ENCODE results near the gene ENOX1.

DNA sequence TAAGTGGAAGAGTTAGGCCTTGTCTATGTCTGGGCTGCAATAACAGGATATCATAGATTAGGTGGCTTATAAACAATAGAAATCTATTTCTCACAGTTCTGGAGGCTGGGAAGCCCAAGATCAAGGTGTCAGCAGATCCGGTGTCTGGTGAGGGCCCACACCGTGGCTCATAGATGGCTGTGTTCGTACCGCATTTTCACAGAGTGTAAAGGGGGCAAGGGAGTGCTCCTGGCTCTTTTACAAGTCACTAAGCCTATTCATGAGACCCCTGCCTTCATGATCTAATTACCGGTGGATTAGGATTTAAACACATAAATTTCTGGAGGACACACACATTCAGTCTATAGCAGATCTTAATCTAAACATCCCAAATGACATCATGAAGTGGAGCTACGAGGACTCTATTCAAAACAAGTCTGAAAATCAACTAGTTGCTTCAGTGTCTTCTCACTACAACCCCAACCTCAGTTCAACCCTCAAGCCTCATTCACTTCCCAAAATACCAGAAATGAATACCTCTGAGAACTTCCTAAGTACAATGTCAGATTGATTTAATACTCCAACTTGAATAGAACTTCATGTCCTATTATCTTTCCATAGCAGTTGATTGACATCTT, 23.5 kb downstream of the ENOX1 start:
- TF ChIP-seq, protein P1, sequence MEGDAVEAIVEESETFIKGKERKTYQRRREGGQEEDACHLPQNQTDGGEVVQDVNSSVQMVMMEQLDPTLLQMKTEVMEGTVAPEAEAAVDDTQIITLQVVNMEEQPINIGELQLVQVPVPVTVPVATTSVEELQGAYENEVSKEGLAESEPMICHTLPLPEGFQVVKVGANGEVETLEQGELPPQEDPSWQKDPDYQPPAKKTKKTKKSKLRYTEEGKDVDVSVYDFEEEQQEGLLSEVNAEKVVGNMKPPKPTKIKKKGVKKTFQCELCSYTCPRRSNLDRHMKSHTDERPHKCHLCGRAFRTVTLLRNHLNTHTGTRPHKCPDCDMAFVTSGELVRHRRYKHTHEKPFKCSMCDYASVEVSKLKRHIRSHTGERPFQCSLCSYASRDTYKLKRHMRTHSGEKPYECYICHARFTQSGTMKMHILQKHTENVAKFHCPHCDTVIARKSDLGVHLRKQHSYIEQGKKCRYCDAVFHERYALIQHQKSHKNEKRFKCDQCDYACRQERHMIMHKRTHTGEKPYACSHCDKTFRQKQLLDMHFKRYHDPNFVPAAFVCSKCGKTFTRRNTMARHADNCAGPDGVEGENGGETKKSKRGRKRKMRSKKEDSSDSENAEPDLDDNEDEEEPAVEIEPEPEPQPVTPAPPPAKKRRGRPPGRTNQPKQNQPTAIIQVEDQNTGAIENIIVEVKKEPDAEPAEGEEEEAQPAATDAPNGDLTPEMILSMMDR (IDR thresholded peaks at IDR 0.05) = no peak
- no peak for TF ChIP-seq TP53 (CRISPR knock-in tag; IDR thresholded peaks at IDR 0.05)
- no peak for TF ChIP-seq ZNF121 (CRISPR knock-in tag; IDR thresholded peaks at IDR 0.05)
